ENCODE results near the gene ZZZ3. TPM values are rescaled to one million over a fixed set of nuclear protein-coding genes. Genes with fewer than 3 reads are reported as not detected.
A peak's percentile ranks its signal among the peaks of the same experiment; 100 is the strongest.

The ZZZ3 gene
- polyA plus RNA-seq (2011; rRNA removed) (14.4 and 30.3 TPM in 2 replicates), polyA minus RNA-seq (2011; rRNA and poly(A)+ RNA removed) (28.2 and 36.8 TPM in 2 replicates)

- DNase-seq (ENCODE audit: low read depth) = peak; percentile 76
- TF ChIP-seq CTCF (IDR thresholded peaks at IDR 0.05; ENCODE audit: insufficient read depth, low read depth, low read length) = no peak
- Histone ChIP-seq H3K4me3 (ENCODE audit: low read depth, low read length) (peak within 1 kb of the TSS; percentile 72), H3K36me3 (ENCODE audit: control insufficient read depth, insufficient read depth, low read length) (no peaks in the 10 kb centered on the region), H3K27me3 (ENCODE audit: control insufficient read depth, insufficient read depth, low read length) (no peaks in the 10 kb centered on the region)
- ChIA-PET POLR2A (interaction anchor here (0.6 kb wide), 2 partner anchors 97 to 422 kb away, joined by 5 to 8 read pairs; partner anchors contain the start of gene MIGA1), CTCF (interaction anchor here (0.6 to 1.3 kb wide), 9 partner anchors 38 to 914 kb away, joined by 3 to 4 read pairs (median 3); no protein-coding TSS in a partner anchor)
Observed at GRCh38 chr1:77682460-77683159, at the start of gene ZZZ3. Gene ZZZ3, minus strand, starts transcription at chr1:77682658. Its CDS starts 49,304 bp downstream, at chr1:77633354.

- no peak for DNase-seq (ENCODE audit: low read depth)
- Histone ChIP-seq H3K36me3 (ENCODE audit: control insufficient read depth, insufficient read depth, low read length) (no peaks in the 10 kb centered on the region), H3K4me3 (ENCODE audit: low read depth, low read length) (no peak overlapping the region), H3K27me3 (ENCODE audit: control insufficient read depth, insufficient read depth, low read length) (no peaks in the 10 kb centered on the region)
- CTCF ChIA-PET = no interaction called here
- TF ChIP-seq CTCF (IDR thresholded peaks at IDR 0.05; ENCODE audit: insufficient read depth, low read depth, low read length) = no peak
- POLR2A ChIA-PET = no interaction called here
Observed at GRCh38 chr1:77732090-77732489, 49.6 kb upstream of the ZZZ3 start.

GRCh38 chr1:77725706-77726105 is 43.2 kb upstream of the ZZZ3 start:
- ChIA-PET POLR2A (no interaction called here), CTCF (no interaction called here)
- TF ChIP-seq CTCF (IDR thresholded peaks at IDR 0.05; ENCODE audit: insufficient read depth, low read depth, low read length) = no peak
- DNase-seq (ENCODE audit: low read depth) = no peak
- Histone ChIP-seq H3K4me3 (ENCODE audit: low read depth, low read length) (no peak overlapping the region), H3K27me3 (ENCODE audit: control insufficient read depth, insufficient read depth, low read length) (no peaks in the 10 kb centered on the region), H3K36me3 (ENCODE audit: control insufficient read depth, insufficient read depth, low read length) (peaks cover 8% of the 10 kb centered on the region)

- no peak overlapping the region for H3K4me3 ChIP-seq (ENCODE audit: low read depth, low read length)
- ChIA-PET POLR2A (no interaction called here), CTCF (no interaction called here)
- H3K36me3 ChIP-seq (ENCODE audit: control insufficient read depth, insufficient read depth, low read length) = peaks cover 6% of the 10 kb centered on the region
- H3K27me3 ChIP-seq (ENCODE audit: control insufficient read depth, insufficient read depth, low read length) = no peaks in the 10 kb centered on the region
- TF ChIP-seq CTCF (IDR thresholded peaks at IDR 0.05; ENCODE audit: insufficient read depth, low read depth, low read length) = no peak
- no peak for DNase-seq (ENCODE audit: low read depth)
Observed at GRCh38 chr1:77718181-77718580, 35.7 kb upstream of the ZZZ3 start.

GRCh38 chr1:77716065-77716464 is 33.6 kb upstream of the ZZZ3 start:
- no peak for TF ChIP-seq CTCF (IDR thresholded peaks at IDR 0.05; ENCODE audit: insufficient read depth, low read depth, low read length)
- CTCF ChIA-PET = no interaction called here
- DNase-seq (ENCODE audit: low read depth) = no peak
- POLR2A ChIA-PET = no interaction called here
- Histone ChIP-seq H3K27me3 (ENCODE audit: control insufficient read depth, insufficient read depth, low read length) (no peaks in the 10 kb centered on the region), H3K36me3 (ENCODE audit: control insufficient read depth, insufficient read depth, low read length) (peaks cover 7% of the 10 kb centered on the region), H3K4me3 (ENCODE audit: low read depth, low read length) (no peak overlapping the region)

All from BJ (cell line).